RWPE1 (cell line): Measurements from ENCODE around the gene ELF1.

Source experiments
- CTCF ChIA-PET: fragments of 350-600 bp; sonication (Branson Sonifier 250); formaldehyde crosslinking; extraction: SDS; loops from one replicate; lab custom pipeline; 2021; lab: Yijun Ruan, JAX
- POLR2A ChIA-PET: fragments of 400-600 bp; formaldehyde crosslinking; extraction: SDS; loops from one replicate; lab custom pipeline; 2020; ENCODE audit warnings: antibody characterized with exemption; ENCODE audit not compliant: low non-redundant PET; lab: Yijun Ruan, JAX
- DNase-seq: peaks from one replicate; pipeline ENCODE4 v3.0.0; 2012; ENCODE audit warnings: low spot score
- H3K27ac ChIP-seq: fragments of 450-650 bp; 2 replicates; pipeline ENCODE4 v1.5.1; 2017
- TF ChIP-seq, protein P1 (sequence below): fragments of 450-650 bp; conservative IDR thresholded peaks from 2 replicates; pipeline ENCODE4 v1.5.1; 2017; ENCODE audit warnings: low read depth, mild to moderate bottlenecking

The ELF1 gene

DNA sequence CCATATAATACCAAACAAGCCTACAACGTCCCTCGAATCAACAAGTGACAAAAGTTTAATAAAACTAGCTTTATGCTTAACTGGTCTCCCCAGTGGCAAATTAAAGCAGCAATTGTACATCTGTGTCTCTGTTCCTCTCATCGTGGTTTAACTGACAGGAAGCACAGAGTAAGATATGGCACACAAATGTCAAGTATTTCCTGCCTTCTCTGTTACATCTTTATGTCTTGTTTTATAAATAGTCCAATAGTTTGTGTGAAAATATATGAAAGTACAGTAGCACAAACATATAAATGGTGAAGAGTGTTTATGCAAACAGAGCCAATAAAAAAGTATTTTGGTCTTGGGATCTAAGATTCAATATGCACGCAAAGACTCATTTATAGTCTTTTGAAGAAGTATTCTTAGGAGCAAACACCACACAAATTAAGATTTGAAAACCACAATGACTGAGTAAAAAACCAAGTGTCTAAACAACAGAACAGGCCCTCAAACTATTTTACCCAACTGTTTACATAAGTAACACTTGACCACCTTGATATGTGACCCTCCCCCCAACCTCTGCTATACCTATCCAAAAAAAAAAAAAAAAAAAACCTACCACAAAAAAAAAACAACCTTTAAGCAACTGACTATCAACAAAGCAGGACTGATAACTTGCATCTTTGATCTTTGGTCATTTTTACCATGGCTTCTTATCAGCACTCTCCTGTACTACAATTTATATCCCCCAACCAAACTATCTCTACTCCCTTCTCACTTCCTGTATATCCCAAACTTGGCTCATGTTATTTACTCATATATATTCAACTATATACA lies 14.0 kb downstream of the ELF1 start:
- no peak overlapping the region for H3K27ac ChIP-seq
- DNase-seq = no peak
- ChIA-PET POLR2A (no interaction called here), CTCF (no interaction called here)
- TF ChIP-seq, protein P1, sequence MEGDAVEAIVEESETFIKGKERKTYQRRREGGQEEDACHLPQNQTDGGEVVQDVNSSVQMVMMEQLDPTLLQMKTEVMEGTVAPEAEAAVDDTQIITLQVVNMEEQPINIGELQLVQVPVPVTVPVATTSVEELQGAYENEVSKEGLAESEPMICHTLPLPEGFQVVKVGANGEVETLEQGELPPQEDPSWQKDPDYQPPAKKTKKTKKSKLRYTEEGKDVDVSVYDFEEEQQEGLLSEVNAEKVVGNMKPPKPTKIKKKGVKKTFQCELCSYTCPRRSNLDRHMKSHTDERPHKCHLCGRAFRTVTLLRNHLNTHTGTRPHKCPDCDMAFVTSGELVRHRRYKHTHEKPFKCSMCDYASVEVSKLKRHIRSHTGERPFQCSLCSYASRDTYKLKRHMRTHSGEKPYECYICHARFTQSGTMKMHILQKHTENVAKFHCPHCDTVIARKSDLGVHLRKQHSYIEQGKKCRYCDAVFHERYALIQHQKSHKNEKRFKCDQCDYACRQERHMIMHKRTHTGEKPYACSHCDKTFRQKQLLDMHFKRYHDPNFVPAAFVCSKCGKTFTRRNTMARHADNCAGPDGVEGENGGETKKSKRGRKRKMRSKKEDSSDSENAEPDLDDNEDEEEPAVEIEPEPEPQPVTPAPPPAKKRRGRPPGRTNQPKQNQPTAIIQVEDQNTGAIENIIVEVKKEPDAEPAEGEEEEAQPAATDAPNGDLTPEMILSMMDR = no peak

DNA sequence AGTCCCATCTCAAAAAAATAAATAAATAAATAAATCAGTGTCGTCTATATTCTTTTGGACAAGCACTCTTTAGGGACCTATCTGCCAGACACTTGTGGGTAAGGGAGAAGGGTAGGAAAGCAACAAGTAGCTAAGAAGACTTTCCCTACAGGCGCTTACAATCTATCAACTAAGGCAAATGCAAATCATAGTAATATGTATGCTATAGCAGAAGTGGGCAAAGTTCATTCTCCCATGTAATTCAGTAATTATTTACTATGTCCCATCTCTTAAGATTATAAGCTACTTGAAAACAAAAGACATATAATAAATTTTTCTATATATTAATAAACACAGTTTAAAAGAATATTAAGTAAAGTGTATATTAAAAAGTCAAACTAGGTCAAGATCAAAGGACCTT lies 16.5 kb downstream of the ELF1 start:
- TF ChIP-seq, protein P1 = no peak
- ChIA-PET POLR2A (no interaction called here), CTCF (interaction anchor here (0.7 to 0.9 kb wide), 2 partner anchors 52 to 355 kb away, joined by 3 read pairs; no protein-coding TSS in a partner anchor)
- DNase-seq = no peak
- no peak overlapping the region for H3K27ac ChIP-seq

DNA sequence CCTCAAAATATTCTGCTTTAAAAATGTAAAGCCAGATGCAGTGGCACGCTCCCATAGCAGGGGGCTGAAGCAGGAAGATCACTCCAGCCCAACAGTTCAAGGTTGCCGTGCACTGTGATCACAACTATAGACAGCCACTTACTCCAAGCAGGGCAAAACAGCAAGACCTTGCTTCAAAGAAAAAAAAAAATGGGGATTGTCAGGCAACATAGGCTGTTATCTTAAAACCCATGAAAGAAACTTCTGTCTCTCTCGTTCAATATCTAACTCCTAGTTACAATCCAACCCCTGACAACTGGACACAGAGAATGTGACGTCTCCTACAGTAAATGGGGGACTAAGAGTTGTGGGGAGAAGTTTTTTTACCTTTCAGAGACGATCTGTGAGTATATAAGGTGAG lies 17.4 kb downstream of the ELF1 start:
- ChIA-PET CTCF (no interaction called here), POLR2A (no interaction called here)
- TF ChIP-seq, protein P1 = no peak
- no peak overlapping the region for H3K27ac ChIP-seq
- DNase-seq = no peak

DNA sequence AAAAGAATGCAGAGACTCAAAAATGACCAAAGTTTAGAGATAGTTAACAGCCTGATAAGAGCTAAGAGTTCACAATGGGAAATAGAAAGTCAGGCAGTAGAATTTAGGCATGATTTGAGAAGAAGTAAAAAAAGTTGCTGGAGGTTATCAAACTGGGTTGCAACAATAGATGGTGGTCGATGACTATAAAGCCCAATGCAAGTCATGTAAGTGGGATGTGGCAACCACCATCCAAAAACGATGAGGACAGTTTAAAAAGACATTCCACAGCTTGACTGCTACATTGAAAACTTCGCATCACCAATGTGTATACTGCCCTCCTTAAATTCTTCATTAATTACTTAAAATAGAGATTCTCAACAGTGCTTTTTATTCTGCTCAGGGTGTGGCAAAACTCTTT lies 19.7 kb downstream of the ELF1 start:
- ChIA-PET CTCF (no interaction called here), POLR2A (no interaction called here)

DNA sequence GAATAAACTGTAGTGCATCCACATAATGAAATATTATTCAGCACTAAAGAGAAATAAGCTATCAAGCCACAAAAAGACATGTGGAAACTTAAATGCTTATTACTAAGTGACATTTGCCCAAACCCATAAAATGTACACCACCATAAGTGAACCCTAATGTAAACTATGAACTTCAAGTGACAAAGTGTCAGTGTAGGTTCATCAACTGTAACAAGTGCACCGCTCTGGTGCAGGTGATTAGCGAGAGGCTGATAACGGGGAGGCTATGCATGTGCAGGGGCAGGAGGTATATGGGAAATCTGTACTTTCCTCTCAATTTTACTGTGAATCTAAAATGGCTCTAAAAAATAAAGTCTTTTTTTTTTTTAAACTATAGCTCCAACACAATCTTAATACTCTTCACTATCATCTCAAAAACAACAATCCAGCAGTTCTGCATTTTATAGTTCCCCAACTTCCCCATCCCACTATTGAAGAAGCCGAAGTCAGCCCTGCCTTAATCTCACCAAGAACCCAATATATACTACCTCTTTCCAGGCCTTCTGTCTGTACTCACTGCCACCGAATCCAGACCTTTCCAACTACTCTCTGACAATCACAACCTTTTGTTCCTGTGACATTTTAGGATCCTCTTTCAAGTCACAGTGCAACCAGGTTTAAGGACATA lies 22.6 kb downstream of the ELF1 start:
- TF ChIP-seq, protein P1 = no peak
- ChIA-PET CTCF (interaction anchor here (0.6 kb wide), 1 partner anchor 31 kb away, joined by 3 read pairs; no protein-coding TSS in a partner anchor), POLR2A (no interaction called here)
- H3K27ac ChIP-seq = no peak overlapping the region
- DNase-seq = no peak

More for the DNA sequence above, 19.7 kb downstream of the ELF1 start:
- TF ChIP-seq, protein P1 = no peak
- no peak for DNase-seq
- no peak overlapping the region for H3K27ac ChIP-seq

DNA sequence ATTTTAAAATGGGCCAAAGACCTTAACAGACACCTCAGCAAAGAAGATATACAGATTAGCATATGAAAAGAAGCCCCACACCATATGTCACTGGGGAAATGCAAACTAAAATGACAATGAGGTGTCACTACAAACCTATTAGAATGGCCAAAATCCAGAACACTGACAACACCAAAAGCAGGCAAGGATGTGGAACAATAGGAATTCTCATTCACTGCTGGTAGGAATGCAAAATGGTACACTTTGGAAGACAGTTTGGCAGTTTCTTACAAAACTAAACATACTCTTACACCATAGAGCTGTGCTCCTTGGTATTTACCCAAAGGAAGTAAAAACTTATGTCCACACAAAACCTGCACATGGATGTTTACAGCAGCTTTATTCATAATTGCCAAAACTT lies 23.1 kb downstream of the ELF1 start:
- H3K27ac ChIP-seq = no peak overlapping the region
- ChIA-PET POLR2A (no interaction called here), CTCF (interaction anchor here (0.6 kb wide), 1 partner anchor 30 kb away, joined by 3 read pairs; no protein-coding TSS in a partner anchor)
- no peak for DNase-seq
- TF ChIP-seq, protein P1 = no peak
